Smooth muscle cell (in vitro differentiated cells): ENCODE results near the gene CD209. TPM values are rescaled to one million over a fixed set of nuclear protein-coding genes. Genes with fewer than 3 reads are reported as not detected.

ENCODE experiments used
- DNase-seq: peaks from one replicate; lab custom pipeline; 2025; ENCODE audit not compliant: unreplicated experiment; lab: John Stamatoyannopoulos, UW
- H2AFZ ChIP-seq: fragments of 200-600 bp; sonication (generic); 2 replicates; pipeline ENCODE4 v1.6.0; 2016; ENCODE audit warnings: antibody characterized with exemption, low read depth, mild to moderate bottlenecking
- H3F3A ChIP-seq: fragments of 200-600 bp; sonication (generic); 2 replicates; pipeline ENCODE4 v1.6.0; 2017; ENCODE audit warnings: antibody characterized with exemption, low read depth
- H3K27ac ChIP-seq: fragments of 200-600 bp; sonication (generic); 2 replicates; pipeline ENCODE4 v1.5.1; 2016; ENCODE audit warnings: low read depth, mild to moderate bottlenecking
- H3K27me3 ChIP-seq: fragments of 200-600 bp; sonication (generic); 2 replicates; pipeline ENCODE4 v1.6.1; 2016; ENCODE audit warnings: low read depth, mild to moderate bottlenecking
- H3K36me3 ChIP-seq: fragments of 200-600 bp; sonication (generic); 2 replicates; pipeline ENCODE4 v1.5.1; 2016; ENCODE audit warnings: low read depth
- H3K4me1 ChIP-seq: fragments of 200-600 bp; sonication (generic); 2 replicates; pipeline ENCODE4 v1.5.1; 2016; ENCODE audit warnings: low read depth
- H3K4me2 ChIP-seq: fragments of 200-600 bp; sonication (generic); 2 replicates; pipeline ENCODE4 v1.6.0; 2016; ENCODE audit warnings: mild to moderate bottlenecking
- H3K4me3 ChIP-seq: fragments of 200-600 bp; sonication (generic); 2 replicates; pipeline ENCODE4 v1.5.1; 2016; ENCODE audit warnings: mild to moderate bottlenecking
- H3K79me2 ChIP-seq: fragments of 200-600 bp; sonication (generic); 2 replicates; pipeline ENCODE4 v1.6.0; 2016; ENCODE audit warnings: low read depth, mild to moderate bottlenecking
- H3K9ac ChIP-seq: fragments of 200-600 bp; sonication (generic); 2 replicates; pipeline ENCODE4 v1.6.0; 2016; ENCODE audit warnings: low read depth
- H3K9me3 ChIP-seq: fragments of 200-600 bp; sonication (generic); replicated peaks from 2 replicates; pipeline ENCODE4 v1.5.1; 2016; ENCODE audit warnings: low read depth
- H4K20me1 ChIP-seq: fragments of 200-600 bp; sonication (generic); 2 replicates; pipeline ENCODE4 v1.6.0; 2016; ENCODE audit warnings: low read depth
- CTCF ChIP-seq: fragments of 200-600 bp; sonication (generic); IDR thresholded peaks from 2 replicates; pipeline ENCODE4 v1.5.1; 2017; ENCODE audit warnings: borderline replicate concordance, mild to moderate bottlenecking, antibody characterized with exemption; ENCODE audit not compliant: insufficient read depth, poor library complexity, severe bottlenecking
- WGBS: methylation state at CpG from one replicate; pipeline ENCODE4 v1.1.7; 2016; ENCODE audit warnings: low lambda C conversion rate; 5-methylcytosine and 5-hydroxymethylcytosine counted together
- polyA plus RNA-seq: library from polyadenylated mRNA; unstranded; fragments of >200 nt; fragmentation: Nextera tagmentation; extraction: Ambion mirVana; gene quantifications from 2 replicates; pipeline ENCODE4 v1.2.1, GENCODE V29; 2016
- total RNA-seq: library from RNA; depleted of rRNA; stranded (reverse); fragments of >200 nt; gene quantifications from 2 replicates; pipeline ENCODE4 v1.2.3, GENCODE V29; 2014

The CD209 gene
- total and polyA plus RNA-seq, 2 experiments from 2014 or later: not detected

GRCh38 chr19:7788178-7788932 is 41.0 kb upstream of the CD209 start:
- Histone ChIP-seq H3K36me3 (no peaks in the 10 kb centered on the region), H4K20me1 (no peaks in the 10 kb centered on the region), H3K4me2 (peak overlapping the region; percentile 71), H3K9me3 (no peaks in the 10 kb centered on the region), H3K9ac (no peak overlapping the region), H3K79me2 (no peaks in the 10 kb centered on the region), H3K4me1 (no peaks in the 10 kb centered on the region), H3K27ac (no peak overlapping the region), H3F3A (peaks cover 3% of the 10 kb centered on the region), H2AFZ (no peak overlapping the region), H3K27me3 (peaks cover 27% of the 10 kb centered on the region), H3K4me3 (no peak overlapping the region)
- WGBS: 16% methylated on average over 42 of the region's 67 CpGs
- no peak for TF ChIP-seq CTCF
- no peak for DNase-seq

DNA sequence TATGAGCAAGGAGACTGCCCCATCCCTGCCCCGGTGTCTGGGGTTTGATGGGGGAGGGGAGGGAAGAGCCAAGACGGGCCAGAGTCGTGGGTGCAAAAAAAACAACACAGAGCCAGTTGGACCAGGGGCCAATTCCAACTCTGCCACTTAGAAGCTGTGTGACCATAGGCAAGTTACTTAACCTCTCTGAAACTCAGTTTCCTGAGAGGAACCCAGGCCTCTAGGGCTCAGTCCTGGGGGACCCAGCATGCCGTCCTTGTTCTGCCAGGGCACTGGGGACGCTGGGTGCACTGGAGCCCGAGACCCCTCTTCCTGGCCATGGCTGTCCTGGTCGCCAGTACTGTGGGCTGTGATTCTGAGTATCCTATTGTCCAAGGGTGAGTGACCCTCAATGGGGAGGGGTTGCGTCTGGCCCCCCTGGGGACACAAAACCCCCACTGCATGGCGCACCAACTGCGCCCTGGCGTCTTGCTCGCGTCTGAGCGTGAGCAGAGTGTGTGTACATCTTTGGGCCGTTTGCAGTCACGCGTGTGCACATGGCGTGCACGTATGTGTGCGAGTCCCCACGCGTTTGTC is 40.4 kb upstream of the CD209 start:
- no peak overlapping the region for H3K27ac ChIP-seq
- no peaks in the 10 kb centered on the region for H3K79me2 ChIP-seq
- no peaks in the 10 kb centered on the region for H3K9me3 ChIP-seq
- no peaks in the 10 kb centered on the region for H3K36me3 ChIP-seq
- no peak overlapping the region for H3K9ac ChIP-seq
- TF ChIP-seq CTCF: no peak
- no peak overlapping the region for H2AFZ ChIP-seq
- H4K20me1 ChIP-seq: no peaks in the 10 kb centered on the region
- no peak for DNase-seq
- no peak overlapping the region for H3K4me3 ChIP-seq
- no peak overlapping the region for H3K4me2 ChIP-seq
- 40% methylated on average over 22 of the region's 22 CpGs for WGBS
- H3K4me1 ChIP-seq: no peaks in the 10 kb centered on the region
- peaks cover 3% of the 10 kb centered on the region for H3F3A ChIP-seq
- peaks cover 31% of the 10 kb centered on the region for H3K27me3 ChIP-seq

- DNase-seq: no peak
- Histone ChIP-seq H3K4me1 (no peaks in the 10 kb centered on the region), H3K9me3 (no peaks in the 10 kb centered on the region), H3K36me3 (no peaks in the 10 kb centered on the region), H3K9ac (no peak overlapping the region), H3K27me3 (peaks cover 31% of the 10 kb centered on the region), H3K4me2 (no peak overlapping the region), H3F3A (peaks cover 3% of the 10 kb centered on the region), H3K79me2 (no peaks in the 10 kb centered on the region), H3K4me3 (no peak overlapping the region), H3K27ac (no peak overlapping the region), H2AFZ (no peak overlapping the region), H4K20me1 (no peaks in the 10 kb centered on the region)
- no peak for TF ChIP-seq CTCF
- 55% methylated on average over 10 of the region's 10 CpGs for WGBS
Measured at GRCh38 chr19:7787141-7787540, 39.8 kb upstream of the CD209 start.

- Histone ChIP-seq H3F3A (peaks cover 3% of the 10 kb centered on the region), H3K9me3 (no peaks in the 10 kb centered on the region), H2AFZ (no peak overlapping the region), H3K4me1 (no peaks in the 10 kb centered on the region), H4K20me1 (no peaks in the 10 kb centered on the region), H3K4me2 (no peak overlapping the region), H3K27me3 (peaks cover 40% of the 10 kb centered on the region), H3K79me2 (no peaks in the 10 kb centered on the region), H3K9ac (no peak overlapping the region), H3K27ac (no peak overlapping the region), H3K36me3 (no peaks in the 10 kb centered on the region), H3K4me3 (no peak overlapping the region)
- DNase-seq: no peak
- TF ChIP-seq CTCF: no peak
Measured at GRCh38 chr19:7784856-7785255, 37.5 kb upstream of the CD209 start.
